Stimulated activated CD8-positive, alpha-beta memory T cell treated with anti-CD3 and anti-CD28 coated beads, Interleukin-12 subunit alpha, Interleukin-12 subunit beta, amount 100 ng/mL, for 4 hours (primary cell): ENCODE data around the gene NKAPD1.
"Not testable (repeated sequence)": the region's sequence is repeated elsewhere in the genome, so short reads cannot be mapped to it uniquely, and the experiment has no call there.

ENCODE experiments used
- DNase-seq: peaks from one replicate; pipeline ENCODE4 v3.0.0-alpha.2; 2020; ENCODE audit warnings: low read depth

NKAPD1 gene

DNA sequence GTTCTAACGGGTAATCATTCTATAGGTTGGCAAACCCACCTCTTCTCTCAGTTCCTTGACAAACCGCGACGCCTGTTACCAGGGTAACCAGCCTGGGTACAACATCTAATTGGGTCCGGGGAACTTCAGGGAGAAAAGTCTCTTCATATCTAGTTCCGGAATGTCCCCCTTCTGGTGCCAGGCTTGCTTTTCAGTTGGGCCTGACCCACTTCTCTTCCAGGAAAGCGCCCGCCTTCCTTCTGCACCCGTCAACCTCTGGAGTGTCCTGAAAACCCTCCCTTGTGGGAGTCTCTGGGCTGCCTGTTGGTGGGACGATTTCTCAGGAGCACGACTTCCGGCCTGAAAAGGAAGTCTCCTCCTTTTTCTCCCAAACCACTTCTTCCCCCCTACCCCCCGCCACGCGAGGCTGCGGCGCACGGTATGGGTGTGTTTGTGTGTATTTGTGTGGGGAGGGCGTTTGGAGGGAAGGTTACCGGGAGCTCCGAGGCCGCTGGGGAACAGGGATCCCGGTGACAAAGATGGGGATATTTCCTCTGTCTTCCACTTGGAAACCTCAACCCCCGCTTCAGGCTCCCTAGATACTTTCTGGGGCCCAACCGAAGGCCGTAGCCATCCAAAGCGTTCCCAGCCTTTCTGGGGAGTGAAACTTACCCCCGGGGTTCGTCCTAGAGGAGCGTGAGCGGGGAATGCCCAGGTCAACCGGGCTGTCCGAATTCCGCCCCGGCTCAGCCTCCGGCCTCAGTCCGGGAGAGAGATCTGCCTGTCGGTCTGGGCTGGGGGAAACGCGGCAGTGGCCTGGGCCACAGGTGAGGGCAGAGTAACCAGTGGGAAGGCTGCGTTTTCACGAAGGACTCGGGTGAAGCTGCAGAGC lies at the start of gene NKAPD1, which contains the start of gene PIH1D2:
Gene NKAPD1 (plus strand): TSS at position 359 of the 871 bp plus-strand sequence. CDS start 1,276 bp downstream, outside the sequence.
Gene PIH1D2 (minus strand): TSS at position 77 of the 871 bp plus-strand sequence. CDS start 843 bp downstream, outside the sequence.
- peak; percentile 63 for DNase-seq

DNA sequence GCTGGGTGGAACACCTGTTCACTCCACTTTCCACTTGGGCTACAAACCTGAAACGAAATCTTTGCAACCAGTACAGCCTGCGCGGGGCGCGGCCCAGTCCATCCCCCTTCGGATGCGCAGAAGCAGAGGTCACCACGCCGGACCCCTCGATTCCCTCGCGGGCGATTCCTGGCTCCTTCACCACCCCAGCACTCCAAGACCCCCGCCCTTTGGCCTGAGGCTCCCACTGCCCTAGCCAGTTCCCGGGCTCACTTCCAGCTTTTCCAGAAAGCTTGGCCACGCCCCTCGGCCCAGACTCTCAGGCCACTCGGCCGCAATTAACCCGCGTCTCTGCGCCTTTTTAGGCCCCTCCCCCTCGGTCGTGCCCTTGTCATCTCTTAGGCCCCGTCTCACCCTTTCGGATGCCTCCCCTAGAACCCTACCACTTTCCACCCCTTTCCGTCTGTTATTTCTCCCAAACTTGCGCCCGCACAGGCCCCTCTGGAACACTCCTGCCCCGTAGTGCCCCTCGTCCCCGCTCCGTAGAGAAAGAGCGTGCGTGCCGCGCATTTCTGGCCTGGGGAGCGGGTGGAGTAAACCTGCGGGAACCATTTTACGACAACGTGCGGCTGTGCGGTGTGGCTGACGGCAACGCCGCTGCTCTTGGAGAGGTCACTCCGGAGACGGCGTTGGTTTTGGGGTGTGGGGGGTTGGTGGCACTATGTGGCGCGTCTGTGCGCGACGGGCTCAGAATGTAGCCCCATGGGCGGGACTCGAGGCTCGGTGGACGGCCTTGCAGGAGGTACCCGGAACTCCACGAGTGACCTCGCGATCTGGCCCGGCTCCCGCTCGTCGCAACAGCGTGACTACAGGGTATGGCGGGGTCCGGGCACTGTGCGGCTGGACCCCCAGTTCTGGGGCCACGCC lies 49.1 kb upstream of the NKAPD1 start, which contains the start of gene DLAT:
Gene DLAT (plus strand): TSS at position 636 of the 906 bp plus-strand sequence. CDS start 65 bp downstream, at position 701.
- DNase-seq = peak; percentile 69

DNA sequence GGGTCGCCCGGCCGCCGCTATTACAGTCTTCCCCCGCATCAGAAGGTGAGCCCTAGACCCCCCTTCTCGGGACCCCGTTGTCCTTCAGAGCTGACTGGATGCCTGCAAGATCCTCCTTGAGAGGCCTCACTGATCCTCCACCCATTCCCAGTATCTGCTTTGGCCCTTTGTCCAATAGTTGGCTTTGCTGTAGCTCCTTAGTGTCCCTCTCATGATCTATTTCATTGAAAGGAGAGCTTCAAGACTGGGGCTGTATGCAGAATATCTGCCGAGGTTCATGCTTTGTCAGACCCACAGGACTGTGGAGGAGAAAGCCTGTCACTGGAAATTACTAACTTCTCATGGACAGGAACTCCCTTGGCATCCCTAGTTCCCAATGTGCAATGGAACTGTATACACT lies 48.4 kb upstream of the NKAPD1 start:
- DNase-seq = no peak

GRCh38 chr11:112026784-112027410 lies 47.2 kb upstream of the NKAPD1 start:
- DNase-seq = not testable (repeated sequence)

DNA sequence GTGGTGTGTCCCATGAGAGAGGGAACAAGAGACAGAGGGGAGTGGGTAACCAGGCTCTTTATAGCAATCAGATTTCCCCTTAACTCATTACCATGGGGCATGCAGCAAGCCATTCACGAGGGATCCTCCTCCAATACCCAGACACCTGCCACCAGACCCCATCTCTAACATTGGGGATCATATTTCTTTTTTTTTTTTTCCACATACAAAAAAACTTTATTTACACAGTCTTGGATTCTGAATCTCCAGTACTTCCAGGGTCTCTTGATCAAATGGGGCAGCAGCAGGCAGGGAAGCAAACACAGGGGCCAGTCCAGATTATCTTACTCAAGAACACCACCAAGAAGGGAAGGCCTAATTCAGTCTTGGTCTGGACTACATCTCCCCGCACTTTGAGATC lies 44.6 kb upstream of the NKAPD1 start:
- DNase-seq = no peak

GRCh38 chr11:112033902-112034301 lies 40.2 kb upstream of the NKAPD1 start:
- DNase-seq = no peak

GRCh38 chr11:112037527-112037926 lies 36.6 kb upstream of the NKAPD1 start:
- DNase-seq = no peak

GRCh38 chr11:112042161-112042960 lies 31.7 kb upstream of the NKAPD1 start:
- DNase-seq = no peak

- DNase-seq = no peak
Observed at GRCh38 chr11:112042961-112043304, 31.2 kb upstream of the NKAPD1 start.

GRCh38 chr11:112044961-112045360 lies 29.1 kb upstream of the NKAPD1 start:
- no peak for DNase-seq

DNA sequence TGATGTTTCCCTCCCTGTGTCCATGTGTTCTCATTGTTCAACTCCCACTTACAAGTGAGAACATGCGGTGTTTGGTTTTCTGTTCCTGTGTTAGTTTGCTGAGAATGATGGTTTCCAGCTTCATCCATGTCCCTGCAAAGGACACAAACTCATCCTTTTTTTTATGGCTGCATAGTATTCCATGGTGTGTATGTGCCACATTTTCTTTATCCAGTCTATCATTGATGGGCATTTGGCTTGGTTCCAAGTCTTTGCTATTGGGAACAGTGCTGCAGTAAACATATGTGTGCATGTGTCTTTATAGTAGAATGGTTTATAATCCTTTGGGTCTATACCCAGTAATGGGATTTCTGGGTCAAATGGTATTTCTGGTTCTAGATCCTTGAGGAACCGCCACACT lies 27.5 kb upstream of the NKAPD1 start:
- not testable (repeated sequence) for DNase-seq

- not testable (repeated sequence) for DNase-seq
Observed at GRCh38 chr11:112048256-112048655, 25.8 kb upstream of the NKAPD1 start.

- no peak for DNase-seq
Observed at GRCh38 chr11:112049777-112050176, 24.3 kb upstream of the NKAPD1 start.

DNA sequence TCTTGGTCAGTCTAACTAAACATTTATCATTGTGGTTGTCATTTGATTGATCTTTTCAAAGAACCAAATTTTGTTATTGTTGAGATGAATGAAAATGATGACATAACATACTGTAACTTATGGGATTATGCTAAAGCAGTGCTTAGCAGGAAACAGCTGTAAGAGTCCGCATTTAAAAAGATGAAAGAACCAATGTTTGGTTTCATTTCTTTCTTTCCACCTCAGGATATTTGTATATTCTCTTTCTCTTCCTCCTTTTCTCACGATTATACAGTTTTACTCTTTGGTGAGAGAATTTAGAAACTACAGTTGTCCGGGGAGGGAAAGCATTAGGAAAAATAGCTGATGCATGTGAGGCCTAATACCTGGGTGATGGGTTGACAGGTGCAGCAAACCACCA lies 23.4 kb upstream of the NKAPD1 start:
- no peak for DNase-seq

- DNase-seq = no peak
Observed at GRCh38 chr11:112051768-112052167, 22.3 kb upstream of the NKAPD1 start.

- DNase-seq = no peak
Observed at GRCh38 chr11:112057170-112057569, 16.9 kb upstream of the NKAPD1 start.

DNA sequence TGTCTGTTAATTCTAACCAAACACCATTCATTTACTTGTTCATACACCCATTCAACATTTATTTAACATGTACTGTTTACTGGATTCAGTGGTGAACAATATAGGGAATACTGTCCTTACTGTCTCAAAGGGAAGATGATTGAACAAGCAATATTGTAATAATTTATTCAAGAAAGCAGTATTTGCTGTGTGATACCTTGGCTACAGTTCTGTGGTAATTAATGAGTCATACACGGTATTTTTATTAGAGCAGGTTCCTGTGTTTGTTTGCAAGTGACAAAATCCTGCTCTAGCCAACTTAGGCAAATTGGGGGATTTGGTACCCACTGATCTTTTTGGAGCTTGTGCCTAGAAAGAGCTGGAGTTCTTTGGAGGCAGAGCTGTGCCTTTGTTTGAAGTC lies 16.0 kb upstream of the NKAPD1 start:
- no peak for DNase-seq

DNA sequence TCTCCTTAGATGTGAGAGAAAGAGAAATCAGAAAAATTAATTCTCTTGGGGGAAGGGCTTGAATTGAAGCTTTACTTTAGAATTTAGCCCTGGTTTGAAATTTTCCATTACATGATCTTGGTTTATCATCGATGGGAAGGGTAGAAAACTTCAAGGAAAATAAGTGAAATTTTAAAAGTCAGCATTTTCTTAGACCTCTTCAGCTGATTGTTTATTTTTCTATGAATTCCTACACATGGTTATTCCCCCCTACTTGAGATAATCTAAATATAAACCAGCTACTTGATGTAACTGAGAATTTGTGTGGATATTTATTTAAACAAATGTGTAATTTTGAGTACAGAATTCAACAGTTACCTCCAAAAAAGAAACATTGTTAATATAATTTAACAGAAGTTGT lies 11.2 kb upstream of the NKAPD1 start:
- no peak for DNase-seq

GRCh38 chr11:112082729-112083128 lies 8.6 kb downstream of the NKAPD1 start:
- no peak for DNase-seq

DNA sequence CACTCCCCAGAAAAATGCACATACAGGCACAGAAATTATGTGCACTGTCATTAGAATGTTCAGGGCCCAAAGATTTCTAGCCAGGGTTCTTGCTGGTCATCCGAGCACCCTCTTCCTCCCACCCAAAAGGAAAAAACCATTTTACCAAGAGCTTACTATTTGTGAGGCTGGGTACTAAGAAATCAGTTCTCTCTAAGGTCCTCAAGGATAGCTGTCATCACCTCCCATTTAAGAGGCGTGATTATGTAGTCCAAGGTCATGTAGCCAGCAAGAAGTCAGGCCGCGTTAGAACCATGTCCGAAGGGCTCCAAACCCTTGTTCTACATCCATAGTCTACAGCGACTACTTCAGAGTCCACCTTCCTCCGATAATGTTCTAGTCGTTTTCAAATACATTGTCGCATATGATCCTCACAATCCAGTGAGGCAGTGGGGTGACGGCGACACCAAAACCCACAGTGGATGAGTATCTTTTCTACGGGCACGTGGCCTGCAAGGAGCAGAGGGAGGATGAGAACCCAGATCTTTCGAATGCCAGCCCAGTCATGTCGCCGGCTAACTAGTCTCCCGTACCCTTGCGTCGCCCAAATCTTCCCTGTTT lies 11.8 kb downstream of the NKAPD1 start:
- no peak for DNase-seq
